Measurements from ENCODE around the gene PLCB1.

The PLCB1 gene

DNA sequence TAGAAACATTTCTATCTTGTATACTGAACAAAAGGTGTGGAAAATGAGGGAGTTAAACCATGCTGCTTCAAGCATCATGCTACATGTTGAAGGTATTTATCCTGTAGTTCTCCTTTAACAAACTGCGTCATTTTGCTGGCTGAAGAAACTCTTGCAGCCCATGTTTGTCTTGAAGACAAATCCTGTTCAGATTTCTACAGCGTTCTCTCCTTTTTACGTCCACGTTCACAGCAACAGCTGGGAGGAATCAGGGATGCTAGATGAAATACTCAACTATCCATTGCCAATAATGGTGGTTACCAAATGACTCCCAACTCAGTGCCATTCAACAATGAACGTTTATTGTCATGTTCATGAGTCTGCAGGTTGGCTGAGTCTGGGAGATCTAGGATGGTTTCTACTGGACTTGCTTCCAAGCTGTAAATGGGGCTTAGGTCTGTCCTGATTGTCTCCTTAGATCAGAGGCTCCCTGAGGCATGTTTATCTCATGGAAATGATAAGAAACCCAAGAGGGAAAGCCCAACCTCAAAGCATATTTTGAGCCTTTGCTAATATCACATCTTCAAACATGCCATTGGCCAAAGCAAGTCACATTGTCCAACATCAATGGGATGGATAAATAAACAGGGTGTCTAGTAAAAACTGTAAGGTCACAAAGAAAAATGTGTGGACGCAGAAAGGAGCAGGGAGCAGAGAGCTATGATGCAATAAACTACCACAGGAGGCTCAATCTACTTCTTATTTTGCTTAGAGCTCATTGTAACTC, 2.7 kb upstream of the PLCB1 start:
- no peak for DNase-seq (ENCODE audit: low spot score)

- no peak for DNase-seq (ENCODE audit: low spot score)
Observed at GRCh38 chr20:8130840-8131526, 1.1 kb upstream of the PLCB1 start.

GRCh38 chr20:8132484-8133309, 631 bp downstream of the PLCB1 start:
- no peak for DNase-seq (ENCODE audit: low spot score)

DNA sequence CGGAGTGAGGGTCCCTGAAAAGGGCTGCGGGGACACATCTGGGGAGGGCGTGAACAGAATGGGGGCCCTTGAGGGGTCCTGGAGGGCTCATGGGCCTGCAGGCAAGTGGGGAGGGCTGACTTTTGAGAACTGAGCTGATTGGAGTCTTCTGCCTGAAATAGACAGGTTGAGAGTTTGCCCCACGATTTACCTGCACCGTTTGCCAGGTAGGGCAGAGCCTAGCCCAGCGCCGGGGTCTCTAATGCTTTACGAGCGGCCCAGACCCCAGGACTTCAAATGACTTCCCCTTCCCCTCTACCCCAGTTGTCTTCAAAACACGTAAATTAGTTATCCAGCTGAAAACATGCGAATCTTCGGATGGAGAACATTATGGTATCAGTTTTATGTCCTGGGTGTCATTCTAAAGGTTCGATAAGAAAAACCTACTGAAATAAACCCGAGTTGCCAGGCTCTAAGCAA, 1.3 kb downstream of the PLCB1 start:
- no peak for DNase-seq (ENCODE audit: low spot score)

DNA sequence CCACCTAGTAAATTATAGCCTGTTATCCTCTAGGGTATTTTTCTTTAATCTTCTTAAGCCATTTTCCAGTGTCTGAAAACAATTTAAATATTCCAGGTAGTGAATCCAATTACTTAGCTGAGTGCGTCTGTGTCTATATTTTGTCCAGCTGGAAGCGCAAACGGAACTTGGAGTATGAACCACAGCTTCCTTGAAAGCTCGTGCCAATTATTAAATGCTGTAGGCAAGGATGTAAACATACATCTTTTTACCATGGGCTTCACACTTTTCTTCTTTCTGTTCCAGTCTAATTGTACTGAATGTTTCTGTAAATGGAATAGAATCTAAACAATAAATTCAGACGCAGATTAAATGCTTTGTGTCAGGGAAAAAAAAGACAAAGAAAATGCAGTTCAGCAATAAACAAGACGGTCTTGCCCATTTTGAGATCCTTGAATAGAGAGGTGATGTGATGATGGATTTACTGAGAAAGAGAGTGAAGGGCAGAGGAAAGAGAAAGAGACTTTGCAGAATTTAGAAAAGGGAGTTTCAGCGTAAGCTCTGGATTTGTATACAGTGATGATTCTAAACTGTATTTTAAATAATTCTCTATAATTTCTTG, 1.9 kb downstream of the PLCB1 start:
- DNase-seq (ENCODE audit: low spot score): no peak

- DNase-seq (ENCODE audit: low spot score): no peak
Observed at GRCh38 chr20:8139899-8140298, 7.8 kb downstream of the PLCB1 start.

DNA sequence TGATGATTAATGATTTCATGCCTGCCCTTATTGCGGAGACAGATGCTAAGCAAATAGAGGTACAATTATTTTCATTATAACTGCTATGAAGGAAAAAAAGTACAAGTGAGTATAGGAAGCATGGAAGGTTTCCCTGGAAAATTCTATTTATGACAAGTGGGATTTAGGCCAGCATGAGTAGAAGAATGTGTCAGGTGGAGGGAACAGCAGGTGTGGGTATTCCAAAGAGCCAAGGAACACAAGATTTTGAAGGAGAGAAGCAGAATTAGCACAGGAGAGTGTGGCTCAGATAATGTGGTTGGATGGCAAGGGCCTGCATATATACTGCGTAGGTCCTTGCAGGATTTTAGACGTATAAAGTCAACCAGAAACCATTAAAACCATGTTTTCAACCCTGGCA, 11.4 kb downstream of the PLCB1 start:
- no peak for DNase-seq (ENCODE audit: low spot score)

GRCh38 chr20:8144282-8145245, 12.5 kb downstream of the PLCB1 start:
- peak; percentile 60 for DNase-seq (ENCODE audit: low spot score)

DNA sequence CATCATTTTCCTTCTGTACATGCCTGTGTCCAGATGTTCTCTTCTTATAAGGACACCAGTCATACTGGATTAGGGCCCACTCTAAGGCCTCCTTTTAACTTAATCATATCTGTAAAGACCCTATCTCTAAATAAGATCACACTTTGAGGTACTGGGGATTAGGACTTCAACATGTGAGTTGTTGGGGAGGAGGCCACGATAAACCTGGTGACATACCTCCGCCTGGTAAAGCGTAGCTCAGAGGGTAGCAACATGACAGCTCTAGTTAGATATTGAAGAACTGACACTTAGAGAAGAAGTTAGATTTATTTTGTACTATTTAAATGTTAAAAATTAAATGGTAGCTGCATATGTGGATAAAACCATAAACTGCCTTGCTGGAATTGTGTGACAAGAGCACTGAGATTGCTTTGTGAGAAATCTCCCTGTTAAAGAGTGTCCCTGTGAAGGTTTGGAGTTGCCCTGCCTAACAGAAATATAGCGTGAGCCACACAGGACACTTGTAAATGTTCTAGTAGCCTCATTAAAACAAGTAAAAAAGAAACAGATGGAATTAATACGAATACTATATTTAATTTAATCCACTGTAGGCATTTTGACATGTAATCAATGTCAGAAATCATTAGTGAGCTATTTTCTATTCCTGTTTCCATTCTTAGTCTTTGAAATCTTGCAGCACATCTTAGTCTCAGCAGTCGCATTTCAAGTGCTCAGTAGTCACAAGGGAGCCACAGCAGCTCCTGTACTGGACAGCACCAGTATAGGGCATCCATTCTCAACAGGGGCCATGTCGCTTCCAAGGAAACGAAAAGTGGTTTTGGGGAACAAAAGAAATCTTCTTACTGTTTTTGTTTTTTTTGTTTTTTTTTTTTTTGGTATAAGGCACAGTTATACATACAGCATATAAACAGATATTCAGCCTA, 13.4 kb downstream of the PLCB1 start:
- no peak for DNase-seq (ENCODE audit: low spot score)

DNA sequence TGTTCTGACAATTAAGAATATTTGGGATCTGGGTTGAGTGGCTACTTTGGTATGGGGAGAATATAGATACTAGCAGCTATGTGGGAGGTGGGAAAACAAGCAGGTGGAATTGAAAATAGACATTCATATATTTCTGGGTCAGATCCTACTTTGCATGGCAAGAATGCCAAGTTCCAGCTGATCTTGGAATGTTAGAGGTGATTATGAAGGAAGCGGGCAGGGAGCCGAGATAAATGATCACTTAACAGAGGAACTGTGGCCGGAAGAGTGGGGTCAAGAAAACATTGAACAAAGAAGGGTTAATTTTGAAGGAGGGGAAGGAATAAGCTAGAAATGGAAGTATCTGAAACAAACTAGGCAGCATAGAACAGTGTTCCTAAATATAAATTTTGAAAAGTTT, 15.4 kb downstream of the PLCB1 start:
- no peak for DNase-seq (ENCODE audit: low spot score)

DNA sequence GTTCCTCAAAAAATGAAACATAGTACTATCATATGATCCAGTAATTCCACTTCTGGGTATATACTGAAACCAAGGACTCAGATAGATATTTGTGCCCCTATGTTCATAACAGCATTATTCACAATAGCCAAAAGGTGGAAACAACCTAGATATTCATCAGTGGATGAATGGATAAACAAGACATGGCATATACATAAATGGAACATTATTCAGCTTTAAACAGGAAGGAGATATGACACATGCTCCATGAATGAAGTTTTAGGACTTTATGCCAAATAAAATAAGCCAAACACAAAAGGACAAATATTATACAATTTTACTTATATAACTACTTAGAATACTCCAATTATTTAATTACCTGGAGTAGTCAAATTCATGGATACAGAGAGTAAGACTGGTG, 16.4 kb downstream of the PLCB1 start:
- no peak for DNase-seq (ENCODE audit: low spot score)

DNA sequence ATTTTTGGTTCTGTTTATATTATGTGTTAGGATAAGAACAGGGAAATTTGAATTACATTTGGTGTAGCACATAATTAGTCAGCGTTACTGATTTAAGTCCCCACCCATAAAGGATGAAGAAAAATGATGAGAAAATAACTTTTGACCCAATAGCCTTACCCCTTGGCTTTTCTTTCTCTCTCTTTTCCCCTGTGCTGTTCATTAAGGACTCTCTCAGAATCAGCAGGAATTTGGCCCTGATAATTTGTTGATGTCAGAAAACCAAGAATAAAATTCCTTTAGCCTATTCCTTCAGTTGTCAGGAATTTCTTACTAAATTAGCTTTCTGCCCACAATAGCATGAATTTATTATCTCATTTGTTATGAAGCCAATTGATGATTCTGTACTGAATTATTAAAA, 18.5 kb downstream of the PLCB1 start:
- DNase-seq (ENCODE audit: low spot score): no peak

- DNase-seq (ENCODE audit: low spot score): no peak
Observed at GRCh38 chr20:8151372-8151771, 19.3 kb downstream of the PLCB1 start.

- DNase-seq (ENCODE audit: low spot score): peak; percentile 42
Observed at GRCh38 chr20:8152183-8152582, 20.1 kb downstream of the PLCB1 start.

DNA sequence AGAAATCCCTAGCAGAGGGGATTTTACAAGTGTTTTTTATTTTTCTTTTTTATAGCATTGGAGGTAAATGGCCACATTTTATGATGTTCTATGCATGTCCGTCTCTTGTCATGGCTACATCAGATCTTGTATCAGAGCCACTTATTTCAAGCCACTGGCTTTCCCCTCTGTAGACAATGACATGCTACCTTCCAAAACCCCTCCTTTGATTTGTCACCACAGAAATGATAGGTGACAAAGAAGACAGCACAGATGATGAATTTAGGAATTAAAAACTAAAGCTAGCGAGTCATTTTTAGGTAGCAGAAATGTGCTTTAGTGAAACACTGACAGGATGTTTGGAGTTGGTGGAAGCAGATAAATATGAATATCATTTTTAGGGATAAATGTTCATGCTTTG, 20.8 kb downstream of the PLCB1 start:
- no peak for DNase-seq (ENCODE audit: low spot score)

DNA sequence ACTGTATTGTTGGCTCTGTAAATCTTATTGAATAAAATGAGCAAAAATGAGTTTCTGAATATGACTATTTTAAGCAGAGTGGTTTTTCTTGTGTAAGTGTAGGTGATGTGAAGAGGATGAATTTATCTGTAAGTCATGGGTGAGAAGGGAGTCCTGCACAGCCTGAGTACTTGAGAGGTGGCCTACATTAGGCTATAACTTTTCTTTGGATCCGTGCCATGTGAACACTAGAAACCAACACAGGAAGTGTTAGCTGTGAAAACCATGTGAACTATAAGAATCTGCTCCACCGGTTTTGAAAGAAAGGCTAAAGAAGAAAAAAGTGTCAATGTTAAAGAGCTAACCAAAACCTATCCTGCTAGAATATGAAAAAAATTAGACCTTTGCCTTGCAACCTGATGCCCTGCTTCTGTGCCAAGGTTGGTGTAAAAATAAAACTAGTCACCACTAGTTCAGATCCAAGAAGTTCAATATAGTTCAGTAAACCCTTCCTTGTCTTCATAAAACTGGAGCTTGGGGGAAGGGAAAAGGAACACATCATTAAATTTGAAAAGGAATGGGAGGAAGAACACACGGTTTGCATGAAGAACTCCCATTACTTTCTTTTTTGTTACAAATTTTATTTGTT, 21.3 kb downstream of the PLCB1 start:
- peak; percentile 30 for DNase-seq (ENCODE audit: low spot score)

DNA sequence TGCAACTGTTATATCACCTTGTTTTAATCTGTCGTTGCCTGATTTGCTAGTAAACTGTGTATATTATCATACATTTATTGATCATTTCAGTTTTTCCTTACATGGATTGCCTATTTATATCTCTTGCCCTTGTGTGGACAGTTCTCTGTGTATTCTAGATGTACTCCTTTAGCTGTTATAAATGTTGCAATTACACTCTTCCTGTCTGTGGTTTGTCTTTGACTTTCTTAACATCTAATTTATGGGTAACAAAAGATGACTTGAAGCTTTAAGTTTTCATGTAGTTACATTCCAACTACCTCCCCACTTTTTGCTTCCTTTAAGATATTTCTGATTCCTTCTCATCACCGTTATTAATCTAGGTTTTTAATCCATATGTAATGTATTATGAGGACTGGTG, 22.6 kb downstream of the PLCB1 start:
- DNase-seq (ENCODE audit: low spot score): no peak

DNA sequence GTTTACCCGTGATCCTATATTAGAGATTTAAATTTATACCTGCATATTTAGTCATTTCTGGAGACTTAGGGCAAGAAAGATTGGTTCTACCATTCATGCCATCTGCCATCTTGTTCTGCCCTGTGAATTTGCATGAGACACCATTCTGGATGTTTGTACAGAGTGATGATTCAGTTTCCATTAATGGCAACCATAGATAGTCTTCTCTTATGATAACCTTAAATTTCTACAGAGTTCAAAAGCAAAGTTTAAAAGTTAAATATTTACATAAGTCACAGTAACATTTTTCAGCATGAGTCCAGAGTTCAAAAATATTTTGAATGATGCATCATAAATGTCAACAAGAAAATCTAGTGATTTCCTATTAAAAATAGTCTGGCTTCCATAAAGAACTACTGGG, 23.2 kb downstream of the PLCB1 start:
- peak; percentile 4 for DNase-seq (ENCODE audit: low spot score)

- peak; percentile 21 for DNase-seq (ENCODE audit: low spot score)
Observed at GRCh38 chr20:8155812-8156211, 23.7 kb downstream of the PLCB1 start.

Measured in kidney tubule cell (primary cell).